HG02798 (cell line): Measurements from ENCODE around the gene ACVR1C.

Experiments used
- ATAC-seq: cut with Tn5 transposase; IDR thresholded peaks from one replicate; pipeline ENCODE4 v1.9.1; 2021; ENCODE audit warnings: mild to moderate bottlenecking; ENCODE audit not compliant: unreplicated experiment, poor library complexity

The ACVR1C gene

DNA sequence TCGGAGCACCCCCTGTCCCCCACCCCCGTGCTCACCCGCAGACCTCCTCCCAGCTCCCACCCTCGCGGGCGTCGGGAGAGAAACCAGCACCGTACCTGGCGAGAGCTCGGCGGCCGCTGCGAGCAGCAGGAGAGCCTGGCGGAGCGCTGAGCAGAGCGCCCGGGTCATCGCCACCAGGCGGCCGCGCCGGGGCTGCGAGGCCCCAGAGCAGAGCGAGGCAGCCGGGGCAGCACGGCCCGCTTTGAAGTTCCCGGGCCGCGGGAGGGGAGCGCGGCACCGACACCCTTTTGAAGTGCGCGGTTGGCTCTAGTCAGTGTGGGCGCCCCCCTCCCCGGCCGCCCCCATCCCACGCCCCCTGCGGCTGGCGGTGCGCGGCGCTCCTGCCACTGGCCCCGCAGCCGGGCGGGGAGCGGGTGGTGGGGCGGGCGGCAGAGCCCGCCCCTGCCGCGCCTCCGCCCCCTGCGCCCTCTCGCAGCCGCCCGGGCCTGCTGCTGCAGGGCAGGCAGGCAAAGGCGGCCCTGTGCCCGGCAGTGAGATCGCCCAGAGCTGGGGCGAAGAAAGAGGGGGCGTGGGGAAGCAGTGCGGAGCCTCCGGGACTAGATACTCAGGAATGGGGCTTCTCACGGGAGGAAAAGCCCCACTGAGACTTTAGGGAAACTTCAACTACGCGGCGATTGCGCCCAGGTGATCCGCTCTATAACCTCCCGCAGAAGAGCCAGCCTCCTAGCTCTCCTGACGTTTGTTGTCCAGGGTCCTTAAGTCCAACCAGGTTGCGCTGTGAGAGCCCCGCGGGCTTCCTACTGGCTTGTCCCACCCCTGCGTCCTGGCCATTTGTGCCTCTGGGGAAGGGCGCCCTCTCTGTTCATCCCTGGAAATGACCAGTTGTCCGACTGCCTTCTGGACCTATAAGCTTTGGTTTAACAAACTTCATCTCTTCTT is at the start of gene ACVR1C:
TSS of gene ACVR1C (minus strand) at position 388 of the 939 bp plus-strand sequence. CDS start at position 168, 220 bp downstream.
- ATAC-seq, result peak; percentile 90

DNA sequence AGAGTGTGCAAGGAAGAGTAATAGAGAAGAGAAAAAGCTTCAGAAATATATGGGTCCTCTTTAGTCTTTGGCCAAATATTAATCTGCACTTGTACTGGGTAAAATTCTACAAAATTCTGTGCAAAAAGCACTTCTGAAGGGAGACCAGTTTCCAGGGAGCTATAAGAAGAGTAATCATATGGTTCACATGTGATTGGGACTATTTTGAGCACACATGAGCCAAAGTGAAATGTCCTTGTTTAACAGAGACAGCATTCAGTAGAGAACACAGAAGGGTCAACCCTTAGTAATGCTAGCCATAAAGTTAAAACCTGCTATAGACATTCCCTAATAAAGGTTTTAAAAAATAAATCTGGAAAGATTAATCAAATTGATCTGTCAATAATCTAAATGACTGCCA is 49.3 kb upstream of the ACVR1C start:
- ATAC-seq, result no peak

DNA sequence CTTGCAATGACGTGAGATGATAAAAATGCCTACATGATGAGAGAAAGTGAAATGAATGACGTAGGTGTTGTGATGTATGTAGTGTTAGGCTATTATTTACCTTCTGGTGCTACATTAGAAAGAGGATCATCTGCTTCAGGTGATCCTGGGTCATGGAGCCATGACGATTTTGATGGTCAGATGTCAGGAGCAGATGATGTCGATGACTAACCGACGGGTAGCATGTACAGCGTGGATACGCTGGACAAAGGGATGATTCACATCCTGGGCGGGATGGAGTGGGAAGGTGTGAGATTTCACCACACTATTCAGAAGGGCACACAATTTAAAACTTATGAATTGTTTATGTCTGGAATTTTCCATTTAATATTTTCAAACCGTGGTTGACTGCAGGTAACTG is 43.5 kb upstream of the ACVR1C start:
- no peak for ATAC-seq

DNA sequence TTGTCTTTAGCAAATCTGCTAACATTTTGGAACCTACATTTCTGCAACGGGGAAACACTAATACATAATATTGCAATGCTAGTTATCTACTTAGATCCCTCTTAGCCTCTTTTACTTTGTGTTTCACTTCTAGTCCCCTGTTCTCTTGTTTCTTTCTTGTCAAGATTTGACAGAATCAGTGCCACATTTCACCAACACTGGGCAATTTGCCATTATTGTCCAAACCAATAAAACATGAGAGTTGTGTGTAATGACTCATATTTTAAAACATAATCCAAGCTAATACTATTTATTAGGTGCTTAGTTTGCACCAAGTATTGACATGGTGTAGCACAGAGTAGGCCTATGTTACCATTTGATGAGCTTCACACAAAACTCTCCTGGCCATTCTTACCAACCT is 33.7 kb upstream of the ACVR1C start:
- no peak for ATAC-seq

DNA sequence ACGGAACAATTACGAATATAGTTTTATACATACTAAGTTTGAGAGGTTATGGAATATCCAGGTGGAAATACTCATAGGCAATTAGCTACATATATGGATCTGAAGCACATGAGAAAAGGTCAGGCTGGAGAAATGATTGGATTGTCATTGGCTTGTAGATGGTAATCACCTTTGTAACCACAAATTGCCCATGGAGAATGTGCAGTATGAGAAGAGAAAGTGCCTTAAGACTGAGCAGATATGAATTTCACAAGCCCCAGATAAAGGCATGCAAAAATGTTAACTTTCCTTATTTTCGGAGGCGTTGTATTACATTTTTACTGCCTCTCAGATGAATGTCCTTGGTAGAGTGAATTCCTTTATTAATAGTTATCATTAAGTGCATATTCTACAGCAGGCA is 33.1 kb upstream of the ACVR1C start:
- ATAC-seq, result no peak

DNA sequence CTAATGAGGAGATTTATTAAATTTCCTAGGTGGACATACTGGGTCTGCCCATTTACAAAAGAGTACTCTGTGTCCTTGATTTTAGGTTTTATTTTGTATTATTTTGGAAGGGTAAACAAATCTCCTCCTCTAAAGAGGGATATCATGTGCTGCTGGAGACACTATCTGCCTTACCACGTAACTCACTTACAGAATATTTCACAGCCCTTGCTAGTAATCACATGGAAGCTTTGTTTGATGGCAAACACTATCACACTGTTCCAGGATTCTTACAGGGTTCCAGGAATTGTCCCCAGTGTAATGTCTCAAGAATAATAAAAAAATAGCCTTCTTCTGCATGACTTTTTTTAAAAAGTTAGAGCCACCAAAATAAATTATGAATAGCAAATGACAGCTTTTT is 29.2 kb upstream of the ACVR1C start:
- ATAC-seq, result no peak

DNA sequence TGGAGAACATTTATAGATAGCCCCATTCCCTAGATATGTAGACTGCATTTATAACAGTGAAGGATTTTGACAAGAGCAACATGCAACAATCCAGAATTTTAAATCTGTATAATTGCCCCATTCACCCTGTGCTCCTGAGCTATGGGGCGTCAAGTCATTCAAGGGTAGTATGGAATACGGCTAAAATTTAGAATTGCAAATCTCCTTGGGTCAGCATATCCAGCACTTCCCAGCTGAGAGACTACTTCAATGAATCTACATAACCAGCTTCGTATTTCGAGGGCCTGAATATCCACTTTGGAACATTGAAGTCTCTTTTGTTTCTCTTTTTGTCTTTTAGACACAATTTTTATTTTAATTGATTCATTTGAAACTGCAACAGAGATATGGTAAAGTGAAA is 28.4 kb upstream of the ACVR1C start:
- ATAC-seq, result no peak

DNA sequence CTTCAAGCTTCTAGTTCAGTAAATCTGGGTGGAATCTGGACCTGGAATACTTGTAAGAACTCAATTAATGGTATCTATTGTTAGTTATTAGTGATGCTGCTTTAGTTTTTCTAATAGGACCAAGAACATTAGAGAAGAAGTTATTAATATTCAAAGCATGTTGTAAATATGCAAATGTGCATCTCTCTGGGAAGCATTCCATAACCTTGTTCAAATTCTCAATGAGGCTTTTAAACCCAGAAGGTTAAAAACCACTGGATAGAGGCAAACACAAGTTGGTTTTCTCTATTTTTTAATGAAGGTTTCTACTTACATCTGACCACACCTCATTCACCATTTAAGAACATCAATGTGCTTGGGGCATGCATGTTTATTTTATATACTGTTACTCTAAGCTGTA is 16.1 kb upstream of the ACVR1C start:
- ATAC-seq, result no peak

DNA sequence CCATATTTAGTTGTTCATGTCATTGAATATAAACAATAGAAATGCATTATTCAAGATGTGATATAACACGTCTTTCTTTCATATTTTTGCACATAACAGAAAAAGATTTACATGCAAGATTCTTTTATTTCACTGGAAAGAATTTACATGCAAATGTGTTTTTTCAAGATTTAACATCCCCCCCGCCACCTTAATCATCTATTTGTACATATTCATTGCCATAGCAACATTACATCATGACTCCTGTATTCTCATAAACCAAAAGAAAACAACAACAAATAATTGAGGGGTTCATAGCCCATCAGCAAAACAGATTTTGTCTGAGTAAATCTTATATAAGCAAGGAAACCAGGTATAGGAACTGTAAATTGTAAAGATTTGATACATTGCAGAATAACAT is 3.2 kb upstream of the ACVR1C start:
- ATAC-seq, result no peak

DNA sequence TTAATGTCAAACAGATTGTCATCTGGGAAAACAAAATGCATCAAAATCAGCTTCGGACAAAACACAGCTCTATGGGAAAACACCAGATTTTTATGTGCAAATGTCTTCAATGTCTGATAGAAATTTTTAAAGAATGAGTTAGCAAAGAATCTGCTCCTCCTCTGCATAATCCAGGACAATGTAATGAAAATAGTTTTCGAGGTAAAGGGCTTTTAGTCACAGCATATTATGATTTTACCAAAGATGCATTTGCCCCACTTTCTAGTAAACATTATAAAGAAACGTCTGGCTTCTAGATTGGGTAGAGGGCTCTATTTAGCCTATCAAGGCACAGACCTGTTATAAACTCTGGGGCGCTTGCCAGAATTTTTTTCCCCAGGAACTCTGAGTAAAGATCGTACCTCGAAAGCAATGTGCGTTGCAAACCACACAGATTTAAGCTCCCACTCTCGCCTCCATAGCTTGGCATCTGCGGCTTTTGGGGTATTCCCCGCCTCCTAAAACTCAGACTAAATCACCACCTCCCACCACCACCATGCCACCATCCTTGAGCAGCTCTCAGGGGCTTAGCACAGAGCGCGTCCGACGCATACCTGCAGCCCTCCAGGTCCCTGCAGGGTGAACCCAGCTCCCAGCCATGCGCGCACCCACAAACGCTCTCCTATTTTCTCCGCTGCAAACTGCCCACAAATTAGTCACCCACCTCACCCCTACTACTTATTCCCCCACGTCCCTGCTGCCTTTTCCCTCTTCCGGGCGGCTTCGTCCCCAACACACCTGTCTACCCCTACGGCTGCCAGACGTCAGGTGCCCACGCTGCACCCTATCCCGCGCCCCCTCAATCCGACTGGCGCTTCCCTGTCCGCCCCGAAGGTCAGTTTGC is 829 bp downstream of the ACVR1C start:
- ATAC-seq, result peak; percentile 2

DNA sequence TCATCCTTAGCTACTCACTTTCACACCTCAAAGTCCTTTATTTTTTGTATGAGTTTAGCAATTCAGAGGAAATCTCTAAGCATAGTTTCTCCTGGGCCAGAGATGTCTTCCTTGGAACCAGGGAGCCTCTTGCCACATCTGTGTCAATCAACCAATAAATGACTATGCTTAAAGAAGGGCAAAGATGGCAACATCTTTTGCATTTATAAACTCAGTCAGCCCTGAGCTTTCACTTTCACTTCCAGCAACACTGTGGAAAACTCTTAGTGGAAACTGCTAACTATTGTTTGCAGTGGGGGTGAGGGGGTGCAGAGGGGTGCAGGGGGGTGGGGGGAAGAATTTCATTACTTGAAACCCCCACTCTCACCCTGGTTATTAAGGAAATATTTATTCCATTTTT is 3.4 kb downstream of the ACVR1C start:
- ATAC-seq, result no peak

DNA sequence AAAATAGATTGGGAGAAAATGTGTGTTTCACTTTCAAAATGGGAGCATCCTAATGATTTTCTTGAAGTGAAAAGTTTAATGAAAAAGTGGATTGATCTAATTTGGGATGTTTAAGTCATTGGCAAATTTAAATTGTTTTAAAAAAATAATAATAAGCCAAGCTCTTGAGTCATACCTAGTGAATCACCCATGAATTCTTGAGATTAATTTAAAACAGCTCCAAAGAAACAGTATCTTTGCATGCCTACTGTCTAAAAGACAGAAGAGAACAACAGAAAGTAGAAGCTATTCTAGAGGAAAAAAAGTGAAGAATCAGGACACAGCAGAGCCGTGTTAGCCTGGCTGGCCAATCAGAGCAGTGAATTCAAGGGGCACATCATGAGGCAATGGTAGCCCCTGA is 7.7 kb downstream of the ACVR1C start:
- no peak for ATAC-seq

DNA sequence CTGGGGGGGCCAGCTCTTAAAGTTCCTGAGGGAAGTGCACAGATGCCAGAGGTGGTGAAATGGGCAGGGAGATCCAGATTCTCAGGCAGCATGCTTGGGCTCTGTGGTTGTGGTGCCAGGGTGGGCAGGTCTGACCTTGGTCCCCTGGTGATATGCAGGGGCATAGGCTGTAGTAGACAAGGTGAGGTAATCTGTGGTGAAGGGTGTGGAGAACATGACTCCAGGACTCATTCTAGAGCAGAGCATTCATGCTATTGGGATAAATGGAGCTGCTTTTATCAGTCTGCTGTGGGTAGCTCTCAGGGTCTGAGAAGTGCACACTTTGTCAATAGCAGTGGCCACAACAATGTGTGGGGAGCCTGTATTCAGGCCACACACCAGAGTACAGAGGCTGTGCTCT is 16.9 kb downstream of the ACVR1C start:
- ATAC-seq, result no peak

DNA sequence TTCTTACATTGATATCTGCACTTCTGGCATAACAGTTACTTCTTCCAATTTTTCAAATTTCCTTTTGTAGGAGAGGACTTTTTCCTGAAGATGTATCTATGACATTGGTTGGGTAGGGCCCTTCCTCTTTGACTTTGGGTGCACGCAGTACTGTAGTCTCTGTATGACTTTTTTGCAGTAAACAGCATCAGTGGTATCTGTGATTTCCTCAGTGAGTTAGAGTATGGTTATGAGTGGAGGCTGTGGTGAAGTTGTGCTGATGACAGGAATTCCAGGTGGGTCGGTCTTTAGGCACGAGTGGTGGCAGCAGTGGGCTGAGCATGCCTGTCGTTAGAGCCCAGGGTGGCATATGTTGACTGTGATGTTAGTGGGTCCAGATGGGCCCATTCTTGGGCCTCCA is 17.6 kb downstream of the ACVR1C start:
- ATAC-seq, result no peak

DNA sequence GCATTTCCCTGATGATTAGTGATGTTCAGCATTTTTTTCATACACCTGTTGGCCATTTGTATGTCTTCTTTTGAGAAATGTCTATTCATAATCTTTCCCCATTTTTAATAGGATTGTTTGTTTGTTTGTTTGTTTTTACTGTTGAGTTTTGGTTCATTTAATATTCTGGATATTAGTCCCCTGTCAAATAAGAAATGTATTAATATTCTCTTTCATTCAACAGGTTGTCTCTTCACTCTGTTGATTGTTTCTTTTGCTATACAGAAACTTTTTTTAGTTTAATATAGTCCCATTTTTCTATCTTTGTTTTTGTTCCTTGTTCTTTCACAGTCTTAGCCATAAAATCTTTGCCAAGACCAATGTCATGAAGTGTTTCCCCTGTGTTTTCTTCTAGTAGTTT is 22.1 kb downstream of the ACVR1C start:
- no peak for ATAC-seq

DNA sequence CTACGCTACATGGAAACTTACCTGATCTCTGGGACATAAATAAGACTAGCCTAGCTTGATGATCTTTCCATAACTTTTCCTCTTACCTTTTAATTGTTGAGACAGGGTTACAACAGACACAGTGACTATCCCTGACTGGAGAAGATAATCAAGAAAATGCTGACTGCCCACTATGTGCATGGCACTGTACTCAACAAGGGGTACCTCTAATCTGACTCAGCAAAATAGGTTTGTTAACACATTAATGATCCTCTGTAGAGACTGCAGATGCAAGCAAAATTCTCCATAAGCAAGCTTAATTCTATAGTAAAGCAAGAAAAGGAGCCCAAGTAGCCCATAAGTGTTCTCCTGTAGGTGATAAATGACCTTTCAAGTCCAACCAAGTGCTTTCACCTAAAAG is 25.5 kb downstream of the ACVR1C start:
- no peak for ATAC-seq

DNA sequence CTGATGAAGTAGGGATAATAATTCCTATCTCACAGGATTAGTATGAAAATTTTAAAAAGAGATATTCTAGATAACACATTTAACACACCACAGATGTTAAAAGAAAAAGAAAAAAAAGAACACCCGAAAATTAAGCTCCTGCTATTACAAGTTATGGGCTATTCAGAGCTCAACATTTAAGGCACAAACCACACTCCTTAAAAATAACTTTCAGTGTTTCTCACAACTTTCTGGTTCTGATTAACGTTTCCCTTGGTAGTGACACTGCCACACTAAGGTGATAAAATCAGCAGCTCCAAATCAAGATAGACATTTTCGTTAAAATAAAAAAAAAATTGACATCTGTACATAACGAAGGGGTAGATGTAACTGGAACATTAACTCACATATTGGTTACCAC is 26.9 kb downstream of the ACVR1C start:
- ATAC-seq, result no peak

DNA sequence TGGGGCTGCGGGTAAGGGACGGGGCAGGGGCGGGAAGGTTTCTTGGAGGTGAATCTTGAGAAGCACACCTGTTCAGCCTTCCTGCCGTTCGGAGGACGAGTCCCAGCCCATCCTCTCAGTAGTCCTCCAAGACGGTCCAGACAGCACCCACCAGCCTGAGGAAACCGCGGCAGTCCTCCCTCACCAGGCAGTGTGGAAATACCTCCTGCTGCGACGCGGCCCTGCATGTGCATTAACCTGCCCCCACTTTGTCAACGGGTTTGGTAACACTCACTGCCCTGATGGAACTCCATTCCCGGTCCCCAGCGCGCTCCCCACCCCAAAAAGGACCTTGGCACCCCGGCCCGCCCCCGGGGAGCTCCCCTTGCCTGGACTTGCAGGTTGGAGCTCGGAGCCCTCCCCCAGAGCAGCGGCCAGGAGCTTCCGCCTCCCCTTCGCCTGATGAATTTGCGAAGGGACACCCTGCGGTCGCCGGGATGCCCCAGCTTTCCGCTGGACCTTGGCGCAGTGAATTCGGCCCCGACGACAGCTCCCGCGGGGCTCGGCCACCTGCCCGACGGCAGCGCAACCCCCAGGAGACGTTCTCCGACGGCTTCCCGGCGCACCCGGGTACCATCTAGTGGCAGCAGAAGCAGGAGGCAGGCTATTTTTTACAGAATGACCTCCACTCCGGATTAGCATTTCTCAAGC is 31.5 kb downstream of the ACVR1C start:
- peak; percentile 68 for ATAC-seq

DNA sequence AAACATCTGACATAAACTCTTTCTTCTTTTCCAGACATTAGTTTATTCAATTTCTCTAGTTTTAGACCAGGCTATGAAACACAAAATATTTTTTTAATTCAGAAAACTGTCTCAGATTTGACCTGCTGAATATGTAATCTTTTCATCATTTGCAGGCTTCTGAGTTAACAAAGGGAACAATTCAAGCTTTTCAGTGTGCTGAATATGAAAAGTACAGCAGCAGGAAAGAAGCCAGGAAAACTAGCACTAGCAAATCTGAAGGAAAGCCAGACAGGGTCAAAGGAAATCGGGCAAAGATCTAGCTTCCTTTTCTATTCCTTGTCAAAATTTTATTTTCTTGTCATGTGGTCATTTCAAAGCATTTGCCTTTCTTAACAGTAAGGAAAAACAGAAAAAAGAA is 35.3 kb downstream of the ACVR1C start:
- ATAC-seq, result no peak

DNA sequence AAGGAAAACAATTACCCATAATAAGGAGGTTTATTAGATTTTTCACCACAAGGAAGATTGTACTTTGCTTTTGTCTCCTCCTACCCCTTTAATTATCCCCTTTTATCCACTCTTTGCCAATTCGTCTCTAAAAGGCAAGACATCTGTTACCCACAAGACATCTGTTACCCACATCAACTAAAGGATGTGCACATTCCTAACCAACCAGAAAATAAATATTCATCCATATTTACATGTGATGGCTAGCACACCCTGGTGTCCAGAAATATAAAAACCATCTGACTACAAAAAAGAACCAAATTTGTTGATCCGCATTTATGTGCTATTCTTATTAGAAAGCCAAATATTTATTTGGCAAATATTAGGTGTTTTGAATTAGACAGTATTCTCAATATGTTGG is 35.7 kb downstream of the ACVR1C start:
- ATAC-seq, result no peak

DNA sequence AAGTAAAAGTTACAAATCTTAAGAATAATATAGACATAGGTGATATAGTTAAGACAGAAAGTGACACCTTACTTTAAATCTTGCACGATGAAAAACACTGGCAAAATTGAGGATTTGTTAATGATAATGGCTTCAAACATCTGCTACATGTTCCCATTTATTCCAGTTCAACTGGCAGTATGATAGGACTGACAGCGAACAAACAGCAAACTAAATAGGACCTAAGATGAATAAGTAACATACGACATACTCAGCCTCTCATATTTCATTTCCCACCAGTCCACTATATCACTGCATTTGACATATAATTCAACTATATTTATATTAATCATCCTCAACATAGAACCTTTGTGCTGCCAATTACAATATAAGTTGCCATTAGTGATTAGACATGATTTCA is 36.3 kb downstream of the ACVR1C start:
- ATAC-seq, result no peak
